C4-2B (cell line): ENCODE results near the gene NELFB.

Experiments used
- CTCF ChIP-seq: fragments of 450-650 bp; conservative IDR thresholded peaks from 2 replicates; pipeline ENCODE4 v1.5.1; 2017; ENCODE audit warnings: mild to moderate bottlenecking
- ZFX ChIP-seq: fragments of 450-650 bp; IDR thresholded peaks from 2 replicates; pipeline ENCODE4 v1.6.1; 2017

- TF ChIP-seq CTCF: no peak
- TF ChIP-seq ZFX: no peak
These were observed 20.2 kb upstream of the NELFB start for GRCh38 chr9:137234758-137235423.
